ENCODE data around the gene HIVEP3. TPM values are rescaled to one million over a fixed set of nuclear protein-coding genes. Genes with fewer than 3 reads are reported as not detected.

Gene HIVEP3
- total RNA-seq, 1 donor from 2014 or later = 11.6 TPM

GRCh38 chr1:41633764-41634163, 285.0 kb downstream of the HIVEP3 start:
- ATAC-seq (no peak), DNase-seq (no peak)
- no peak overlapping the region for H3K27ac ChIP-seq
- no peak overlapping the region for H3K4me3 ChIP-seq
- no peaks in the 10 kb centered on the region for H3K9me3 ChIP-seq
- H3K27me3 ChIP-seq (ENCODE audit: low read depth) = no peaks in the 10 kb centered on the region
- intact Hi-C loops (cut with DNase I) = no loop called here
- no peaks in the 10 kb centered on the region for H3K36me3 ChIP-seq
- TF ChIP-seq CTCF (IDR thresholded peaks at IDR 0.05) = no peak
- H3K4me1 ChIP-seq = no peaks in the 10 kb centered on the region

- Histone ChIP-seq H3K4me3 (no peak overlapping the region), H3K27me3 (ENCODE audit: low read depth) (no peaks in the 10 kb centered on the region), H3K4me1 (no peaks in the 10 kb centered on the region), H3K9me3 (no peaks in the 10 kb centered on the region), H3K36me3 (no peaks in the 10 kb centered on the region), H3K27ac (no peak overlapping the region)
- no peak for TF ChIP-seq CTCF (IDR thresholded peaks at IDR 0.05)
- intact Hi-C loops (cut with DNase I) = no loop called here
- DNase-seq (no peak), ATAC-seq (no peak)
Observed at GRCh38 chr1:41632781-41633575, 285.7 kb downstream of the HIVEP3 start.

- no peaks in the 10 kb centered on the region for H3K4me1 ChIP-seq
- no peak overlapping the region for H3K27ac ChIP-seq
- TF ChIP-seq CTCF (IDR thresholded peaks at IDR 0.05) = no peak
- no peak for ATAC-seq
- DNase-seq = no peak
- intact Hi-C loops (cut with DNase I) = no loop called here
- no peak overlapping the region for H3K4me3 ChIP-seq
- no peaks in the 10 kb centered on the region for H3K36me3 ChIP-seq
- H3K9me3 ChIP-seq = no peaks in the 10 kb centered on the region
- no peaks in the 10 kb centered on the region for H3K27me3 ChIP-seq (ENCODE audit: low read depth)
Observed at GRCh38 chr1:41631971-41632370, 286.8 kb downstream of the HIVEP3 start.

GRCh38 chr1:41631154-41631553, 287.6 kb downstream of the HIVEP3 start:
- no peak overlapping the region for H3K27ac ChIP-seq
- ATAC-seq (peak in 1 of 2 donors; percentile 41), DNase-seq (no peak)
- no peaks in the 10 kb centered on the region for H3K27me3 ChIP-seq (ENCODE audit: low read depth)
- no peak overlapping the region for H3K4me3 ChIP-seq
- no peaks in the 10 kb centered on the region for H3K36me3 ChIP-seq
- H3K9me3 ChIP-seq = no peaks in the 10 kb centered on the region
- H3K4me1 ChIP-seq = no peaks in the 10 kb centered on the region
- intact Hi-C loops (cut with DNase I) = no loop called here
- no peak for TF ChIP-seq CTCF (IDR thresholded peaks at IDR 0.05)

GRCh38 chr1:41629571-41629970, 289.2 kb downstream of the HIVEP3 start:
- intact Hi-C loops (cut with DNase I) = no loop called here
- no peaks in the 10 kb centered on the region for H3K9me3 ChIP-seq
- H3K4me1 ChIP-seq = no peaks in the 10 kb centered on the region
- no peak for TF ChIP-seq CTCF (IDR thresholded peaks at IDR 0.05)
- H3K36me3 ChIP-seq = no peaks in the 10 kb centered on the region
- no peak overlapping the region for H3K27ac ChIP-seq
- DNase-seq (no peak), ATAC-seq (no peak)
- H3K4me3 ChIP-seq = no peak overlapping the region
- no peaks in the 10 kb centered on the region for H3K27me3 ChIP-seq (ENCODE audit: low read depth)
